ENCODE measurements around the gene TLK1.

DNA sequence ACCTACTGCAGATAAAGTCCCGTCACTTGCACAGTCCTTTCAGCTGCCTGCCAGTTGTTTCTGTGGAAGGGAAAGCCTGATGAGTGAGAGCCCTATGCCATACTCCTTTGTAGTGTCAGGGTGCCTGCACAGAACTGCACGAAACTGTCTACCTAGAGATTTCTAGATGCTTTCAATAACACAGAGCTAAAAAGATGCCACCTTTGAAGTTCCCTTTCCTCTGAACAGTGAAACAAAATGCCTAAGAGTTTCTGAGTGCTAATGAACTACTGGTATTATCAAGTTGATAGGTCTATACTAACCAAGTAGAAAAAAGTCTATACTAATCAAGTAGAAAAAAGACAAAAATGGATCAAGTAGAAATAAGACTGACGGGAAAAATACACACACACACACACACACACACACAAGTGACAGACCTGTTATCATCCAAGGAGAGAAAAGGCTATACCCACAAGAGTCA lies 79.0 kb downstream of the TLK1 start:
- no peak for TF ChIP-seq CTCF (conservative IDR thresholded peaks at IDR 0.05)
- TF ChIP-seq ZFX (IDR thresholded peaks at IDR 0.05) = no peak

Data from C4-2B (cell line).